Heart left ventricle (tissue), 16 donors: Measurements from ENCODE around the gene DDX27. TPM values are rescaled to one million over a fixed set of nuclear protein-coding genes. Genes with fewer than 3 reads are reported as not detected.

Experiments
- ATAC-seq, 4 donors: fragments of 200-7000 bp; cut with Tn5 transposase; one replicate each; pipeline ENCODE4 v1.9.1; 2020 to 2022; ENCODE audit warnings: moderate library complexity in 4 of 4, mild to moderate bottlenecking in 3 of 4, moderate number of reproducible peaks in 1 of 4
- DNase-seq, 5 donors: peaks; one replicate each; pipeline ENCODE4 v3.0.0-alpha.2; 2020
- H3K27ac ChIP-seq, 12 donors: fragments of 200-600 bp; sonication (generic) in 4 of 12; one replicate each; pipeline versions ENCODE4 v1.5.0 to v1.8.0; 2016 to 2022; ENCODE audit warnings: mild to moderate bottlenecking in 2 of 12
- H3K27me3 ChIP-seq, 9 donors: fragments of 200-600 bp; sonication (generic) in 2 of 9; one replicate each; pipeline versions ENCODE4 v1.5.1 to v1.8.0; 2016 to 2022; ENCODE audit warnings: mild to moderate bottlenecking in 3 of 9
- H3K36me3 ChIP-seq, 9 donors: fragments of 200-600 bp; sonication (generic) in 2 of 9; one replicate each; pipeline versions ENCODE4 v1.5.0 to v1.8.0; 2018 to 2022; ENCODE audit warnings: mild to moderate bottlenecking in 2 of 9
- H3K4me1 ChIP-seq, 12 donors: fragments of 200-600 bp; sonication (generic) in 4 of 12; one replicate each; pipeline versions ENCODE4 v1.5.0 to v1.8.0; 2016 to 2022; ENCODE audit warnings: mild to moderate bottlenecking in 3 of 12
- H3K4me3 ChIP-seq, 12 donors: fragments of 200-600 bp; sonication (generic) in 4 of 12; one replicate each; pipeline versions ENCODE4 v1.5.0 to v1.8.0; 2017 to 2022; ENCODE audit warnings: mild to moderate bottlenecking in 9 of 12, moderate library complexity in 4 of 12
- H3K9me3 ChIP-seq, 12 donors: fragments of 200-600 bp; sonication (generic) in 4 of 12; one replicate each; pipeline versions ENCODE4 v1.5.0 to v1.8.0; 2016 to 2022; ENCODE audit warnings: mild to moderate bottlenecking in 1 of 12
- POLR2A ChIP-seq, 2 donors: fragments of 450-650 bp; IDR thresholded peaks; one replicate each; pipeline ENCODE4 v1.6.1; 2017; ENCODE audit warnings: antibody characterized with exemption in 2 of 2, mild to moderate bottlenecking in 2 of 2, moderate library complexity in 2 of 2
- WGBS, 4 donors: extraction: QIAGEN DNeasy Blood & Tissue Kit in 2 of 4; methylation state at CpG; one replicate each; pipeline versions ENCODE4 v1.1.5 to v1.1.7; 2013 to 2018; 5-methylcytosine and 5-hydroxymethylcytosine counted together
- intact Hi-C, 10 donors: fragments of 100-400 bp; cut with DNase I; formaldehyde crosslinking; loops; one replicate each; pipeline versions ENCODE4 v1.11.1 to v1.14.2; 2022
- polyA plus RNA-seq, 2 donors: library from polyadenylated mRNA; stranded (reverse); fragments of 200-250 nt; gene quantifications; one replicate each; pipeline ENCODE4 v1.2.3, GENCODE V29; 2013
- total RNA-seq, 9 donors: library from RNA; depleted of rRNA in 2 of 9; stranded (reverse); fragments of >200 nt in 2 of 9; fragmentation: NEBNext Ultra II Directional in 3 of 9; extraction: Animal tissue kit (Norgen Biotek cat#: 25700) in 3 of 9; gene quantifications; one replicate each; pipeline versions ENCODE4 v1.1.0 to v1.2.4, GENCODE V29; 2016 to 2023
- TF ChIP-seq, protein P1 (sequence below), 12 donors: fragments of 200-600 bp; sonication (generic) in 4 of 12; IDR thresholded peaks; one replicate each; pipeline versions ENCODE4 v1.5.0 to v1.8.0; 2018 to 2022; ENCODE audit warnings: antibody characterized with exemption in 12 of 12, mild to moderate bottlenecking in 5 of 12
- donor health status: ischemic (EF 13 %, LVEDD 7.1; RV severe dilation, severe dysfunction).
- donor health status: healthy with polysubstance abuse.
- donor health status: DM: no; HTN: yes; CAD: no.
- donor health status: DM: no; HTN: no; CAD: no.
- donor health status: ischemic (EF 25% LVEDD 6.9; RV normal size, moderate dysfunction).
- donor health status: ischemic (EF 25% LVEDD 5.7; RV mildly dilated, moderate dysfunction).
- donor health status: healthy.
- donor health status: DM: yes; HTN: yes; CAD: no.
- donor health status: ischemic (EF 35%, LVEDD 5.7; RV mildly dilated, moderate dysfunction).
- donor health status: nonischemic (EF 11% LVEDD 7.7; RV severe dilation, severe dysfunction).
- donor health status: DM: yes; HTN: yes; CAD: no.
- donor health status: PGD.
- donor health status: ischemic (EF 29% LVEDD 5.4; RV normal size, mild dysfunction).
- donor health status: nonischemic (EF 23%, LVEDD 6.1; RV moderate dilation, normal function).

DDX27 gene
- total and polyA plus RNA-seq, 11 donors: 12.0 to 34.2 (median 13.9) TPM

DNA sequence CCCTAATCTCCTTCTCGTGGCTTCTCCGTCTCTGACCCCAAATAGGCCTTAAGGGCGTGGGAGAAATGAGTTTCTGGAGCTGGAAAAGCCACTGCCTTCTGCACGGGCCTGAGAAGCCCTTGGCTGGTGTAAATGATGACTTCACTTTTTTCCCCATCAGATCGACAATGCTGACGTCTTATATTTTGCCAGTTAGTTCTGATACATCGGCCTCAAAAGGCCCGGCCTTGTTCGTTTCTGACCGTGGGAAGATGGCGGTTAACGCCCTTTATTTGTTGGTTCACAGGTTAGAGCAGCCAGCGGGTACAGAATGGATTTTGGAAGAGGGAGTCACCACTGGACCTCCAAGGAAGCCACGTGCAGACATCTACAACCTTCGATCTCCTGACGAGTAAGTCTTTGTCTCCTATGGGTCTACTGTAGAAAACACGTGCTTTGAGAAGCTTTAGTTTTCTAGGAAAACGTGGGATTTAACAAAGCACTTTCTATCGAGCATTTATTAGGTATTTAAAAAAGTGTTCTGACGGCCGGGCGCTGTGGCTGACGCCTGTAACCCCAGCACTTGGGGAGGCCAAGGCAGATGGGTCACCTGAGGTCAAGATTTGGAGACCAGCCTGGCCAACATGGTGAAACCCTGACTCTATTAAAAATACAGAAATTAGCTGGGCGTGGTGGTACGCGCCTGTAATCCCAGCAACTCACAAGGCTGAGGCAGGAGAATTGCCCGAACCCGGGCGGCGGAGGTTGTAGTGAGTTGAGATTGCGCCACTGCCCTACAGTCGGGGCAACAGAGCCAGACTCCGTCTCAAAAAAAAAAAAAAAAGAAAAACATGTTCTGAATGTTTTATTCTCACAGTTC is 59.8 kb downstream of the DDX27 start:
- no peak for TF ChIP-seq POLR2A (IDR thresholded peaks at IDR 0.05)
- TF ChIP-seq, protein P1, sequence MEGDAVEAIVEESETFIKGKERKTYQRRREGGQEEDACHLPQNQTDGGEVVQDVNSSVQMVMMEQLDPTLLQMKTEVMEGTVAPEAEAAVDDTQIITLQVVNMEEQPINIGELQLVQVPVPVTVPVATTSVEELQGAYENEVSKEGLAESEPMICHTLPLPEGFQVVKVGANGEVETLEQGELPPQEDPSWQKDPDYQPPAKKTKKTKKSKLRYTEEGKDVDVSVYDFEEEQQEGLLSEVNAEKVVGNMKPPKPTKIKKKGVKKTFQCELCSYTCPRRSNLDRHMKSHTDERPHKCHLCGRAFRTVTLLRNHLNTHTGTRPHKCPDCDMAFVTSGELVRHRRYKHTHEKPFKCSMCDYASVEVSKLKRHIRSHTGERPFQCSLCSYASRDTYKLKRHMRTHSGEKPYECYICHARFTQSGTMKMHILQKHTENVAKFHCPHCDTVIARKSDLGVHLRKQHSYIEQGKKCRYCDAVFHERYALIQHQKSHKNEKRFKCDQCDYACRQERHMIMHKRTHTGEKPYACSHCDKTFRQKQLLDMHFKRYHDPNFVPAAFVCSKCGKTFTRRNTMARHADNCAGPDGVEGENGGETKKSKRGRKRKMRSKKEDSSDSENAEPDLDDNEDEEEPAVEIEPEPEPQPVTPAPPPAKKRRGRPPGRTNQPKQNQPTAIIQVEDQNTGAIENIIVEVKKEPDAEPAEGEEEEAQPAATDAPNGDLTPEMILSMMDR (IDR thresholded peaks at IDR 0.05): no peak
- peaks cover 0 to 44% (median 11%) of the 10 kb centered on the region in 12 donors for H3K9me3 ChIP-seq
- H3K36me3 ChIP-seq: peaks cover 16 to 73% (median 60%) of the 10 kb centered on the region in 9 donors
- H3K4me1 ChIP-seq: peaks cover 20 to 77% (median 49%) of the 10 kb centered on the region in 12 donors
- intact Hi-C loops: loop anchor here in 1 of 10 donors (2.0 kb wide), 1 partner anchor 90 kb away; the partner anchor contains the start of gene STAU1
- H3K27me3 ChIP-seq: no peaks in the 10 kb centered on the region
- peak overlapping the region; percentile 64 to 90 (median 82) for H3K4me3 ChIP-seq
- 17 to 22% (median 21%) methylated on average over 33 of the region's 33 CpGs for WGBS, 4 donors
- peak overlapping the region; percentile 90 to 99 (median 96) for H3K27ac ChIP-seq
- DNase-seq (peak in 2 of 5 donors; percentile 19 to 36), ATAC-seq (peak in 1 of 4 donors; percentile 11)

DNA sequence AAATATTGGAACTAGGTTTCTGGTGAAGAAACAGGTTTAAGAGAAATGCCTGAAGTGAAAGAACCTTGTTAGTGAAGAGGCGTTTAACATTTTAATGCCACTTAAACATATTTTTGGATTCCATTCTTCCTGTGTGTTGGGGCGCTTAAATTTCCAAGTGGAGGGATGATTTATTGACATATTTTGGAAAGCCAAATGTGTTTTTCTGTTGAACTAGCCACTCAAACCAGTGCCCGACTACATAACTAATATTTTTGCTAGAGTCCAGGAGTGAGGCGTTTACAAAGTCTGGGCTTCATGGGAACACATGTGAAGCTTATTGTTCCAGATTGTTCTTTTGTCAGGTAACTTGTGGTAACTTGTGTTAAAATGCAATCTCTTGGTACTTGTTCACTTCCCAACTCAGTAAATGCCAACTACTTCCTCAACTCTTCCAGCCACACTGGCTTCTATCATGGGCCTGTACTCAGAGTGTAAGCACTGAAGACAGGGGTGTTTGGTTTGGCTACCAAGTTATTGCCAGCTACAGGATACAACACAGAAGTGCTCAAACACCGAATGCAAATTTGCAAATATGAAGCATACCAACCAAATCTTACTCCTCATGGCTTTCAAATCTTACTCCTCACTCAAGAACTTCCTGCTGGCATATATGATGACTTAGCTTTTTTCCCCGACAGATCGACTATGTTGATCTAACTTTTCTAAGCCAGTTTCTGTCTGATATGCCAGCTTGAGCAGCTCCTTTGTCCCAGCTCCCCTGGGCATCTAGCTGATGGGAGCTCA is 60.7 kb downstream of the DDX27 start:
- peaks cover 20 to 78% (median 47%) of the 10 kb centered on the region in 12 donors for H3K4me1 ChIP-seq
- TF ChIP-seq, protein P1 (IDR thresholded peaks at IDR 0.05): no peak
- no peak for TF ChIP-seq POLR2A (IDR thresholded peaks at IDR 0.05)
- no peaks in the 10 kb centered on the region for H3K27me3 ChIP-seq
- ATAC-seq (no peak), DNase-seq (no peak)
- H3K27ac ChIP-seq: peak overlapping the region in 6 of 12 donors; percentile 90 to 99 (median 96)
- peaks cover 16 to 73% (median 62%) of the 10 kb centered on the region in 9 donors for H3K36me3 ChIP-seq
- intact Hi-C loops: loop anchor here in 1 of 10 donors (2.0 kb wide), 1 partner anchor 91 kb away; the partner anchor contains the start of gene STAU1
- H3K9me3 ChIP-seq: peaks cover 0 to 51% (median 13%) of the 10 kb centered on the region in 12 donors
- H3K4me3 ChIP-seq: peak overlapping the region in 11 of 12 donors; percentile 64 to 90 (median 82)
- 66 to 70% (median 66%) methylated on average over 7 of the region's 7 CpGs for WGBS, 4 donors

DNA sequence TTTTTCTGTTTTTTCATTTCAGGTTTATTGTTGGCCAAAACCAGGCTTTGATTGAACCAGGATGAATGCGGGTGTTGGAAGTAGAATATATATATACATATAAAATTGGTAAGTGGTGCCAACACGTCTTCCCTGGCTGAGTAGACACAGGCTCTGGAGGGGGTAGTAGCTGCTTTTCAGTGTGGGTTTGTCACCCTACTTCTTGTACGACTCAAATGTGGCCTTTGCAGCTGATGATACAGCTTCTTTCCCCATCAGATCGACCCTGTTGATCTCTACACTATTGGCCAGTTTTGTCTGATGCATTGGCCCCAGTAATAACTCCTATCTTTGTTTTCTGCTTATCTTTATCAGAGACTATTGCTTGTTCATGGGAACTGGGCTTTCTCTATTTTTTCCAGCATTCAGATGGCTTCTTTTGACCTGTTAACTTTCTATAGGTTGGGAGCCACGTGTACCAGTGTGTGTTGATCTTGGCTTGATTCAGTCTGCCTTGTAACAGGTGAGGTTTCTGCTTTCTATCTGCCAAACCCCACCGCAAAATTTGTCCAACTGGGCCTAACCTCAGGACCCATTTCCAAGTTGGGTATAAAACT is 61.3 kb downstream of the DDX27 start:
- ATAC-seq: no peak
- H3K4me1 ChIP-seq: peaks cover 19 to 71% (median 42%) of the 10 kb centered on the region in 12 donors
- peak overlapping the region in 9 of 12 donors; percentile 64 to 90 (median 79) for H3K4me3 ChIP-seq

More for the DNA sequence above, 61.3 kb downstream of the DDX27 start:
- TF ChIP-seq, protein P1 (IDR thresholded peaks at IDR 0.05): no peak
- TF ChIP-seq POLR2A (IDR thresholded peaks at IDR 0.05): no peak
- no peak for DNase-seq
- WGBS, 4 donors: 62 to 71% (median 67%) methylated on average over 6 of the region's 6 CpGs
- peaks cover 0 to 58% (median 18%) of the 10 kb centered on the region in 12 donors for H3K9me3 ChIP-seq
- intact Hi-C loops: no loop called here
- no peaks in the 10 kb centered on the region for H3K27me3 ChIP-seq
- peak overlapping the region in 2 of 12 donors; percentile 16 to 99 for H3K27ac ChIP-seq
- peaks cover 16 to 73% (median 62%) of the 10 kb centered on the region in 9 donors for H3K36me3 ChIP-seq
